Stomach (tissue), 4 donors: ENCODE measurements around the gene TMEM109.

Experiments used
- POLR2A ChIP-seq, 4 donors: fragments of 450-650 bp; IDR thresholded peaks; one replicate each; pipeline ENCODE4 v1.6.1; 2016; ENCODE audit warnings: antibody characterized with exemption in 4 of 4, control low read depth in 2 of 4, mild to moderate bottlenecking in 1 of 4, moderate library complexity in 1 of 4
- TF ChIP-seq, protein P1 (sequence below), 7 experiments: fragments of 450-650 bp in 4 of 7; fragments of 200-600 bp in 3 of 7; sonication (generic) in 3 of 7; IDR thresholded peaks; one replicate each; pipeline ENCODE4 v1.5.1; 2016 to 2019; ENCODE audit warnings: antibody characterized with exemption in 7 of 7, control low read depth in 2 of 7, mild to moderate bottlenecking in 1 of 7

- no peak for TF ChIP-seq POLR2A (IDR thresholded peaks at IDR 0.05)
- TF ChIP-seq, protein P1, sequence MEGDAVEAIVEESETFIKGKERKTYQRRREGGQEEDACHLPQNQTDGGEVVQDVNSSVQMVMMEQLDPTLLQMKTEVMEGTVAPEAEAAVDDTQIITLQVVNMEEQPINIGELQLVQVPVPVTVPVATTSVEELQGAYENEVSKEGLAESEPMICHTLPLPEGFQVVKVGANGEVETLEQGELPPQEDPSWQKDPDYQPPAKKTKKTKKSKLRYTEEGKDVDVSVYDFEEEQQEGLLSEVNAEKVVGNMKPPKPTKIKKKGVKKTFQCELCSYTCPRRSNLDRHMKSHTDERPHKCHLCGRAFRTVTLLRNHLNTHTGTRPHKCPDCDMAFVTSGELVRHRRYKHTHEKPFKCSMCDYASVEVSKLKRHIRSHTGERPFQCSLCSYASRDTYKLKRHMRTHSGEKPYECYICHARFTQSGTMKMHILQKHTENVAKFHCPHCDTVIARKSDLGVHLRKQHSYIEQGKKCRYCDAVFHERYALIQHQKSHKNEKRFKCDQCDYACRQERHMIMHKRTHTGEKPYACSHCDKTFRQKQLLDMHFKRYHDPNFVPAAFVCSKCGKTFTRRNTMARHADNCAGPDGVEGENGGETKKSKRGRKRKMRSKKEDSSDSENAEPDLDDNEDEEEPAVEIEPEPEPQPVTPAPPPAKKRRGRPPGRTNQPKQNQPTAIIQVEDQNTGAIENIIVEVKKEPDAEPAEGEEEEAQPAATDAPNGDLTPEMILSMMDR (IDR thresholded peaks at IDR 0.05): no peak
These were observed 45.1 kb upstream of the TMEM109 start for GRCh38 chr11:60868682-60869450.
